HG03469 (cell line): ENCODE results near the gene FAXC.
"Not testable (repeated sequence)": the region's sequence is repeated elsewhere in the genome, so short reads cannot be mapped to it uniquely, and the experiment has no call there.

ENCODE experiments used
- ATAC-seq: cut with Tn5 transposase; IDR thresholded peaks from one replicate; pipeline ENCODE4 v1.9.1; 2021; ENCODE audit warnings: mild to moderate bottlenecking, moderate library complexity, moderate number of reproducible peaks; ENCODE audit not compliant: unreplicated experiment

The FAXC gene

GRCh38 chr6:99288668-99289067, 60.8 kb downstream of the FAXC start:
- no peak for ATAC-seq

GRCh38 chr6:99287523-99287922, 62.0 kb downstream of the FAXC start:
- no peak for ATAC-seq

- no peak for ATAC-seq
Observed at GRCh38 chr6:99285881-99286280, 63.6 kb downstream of the FAXC start.

DNA sequence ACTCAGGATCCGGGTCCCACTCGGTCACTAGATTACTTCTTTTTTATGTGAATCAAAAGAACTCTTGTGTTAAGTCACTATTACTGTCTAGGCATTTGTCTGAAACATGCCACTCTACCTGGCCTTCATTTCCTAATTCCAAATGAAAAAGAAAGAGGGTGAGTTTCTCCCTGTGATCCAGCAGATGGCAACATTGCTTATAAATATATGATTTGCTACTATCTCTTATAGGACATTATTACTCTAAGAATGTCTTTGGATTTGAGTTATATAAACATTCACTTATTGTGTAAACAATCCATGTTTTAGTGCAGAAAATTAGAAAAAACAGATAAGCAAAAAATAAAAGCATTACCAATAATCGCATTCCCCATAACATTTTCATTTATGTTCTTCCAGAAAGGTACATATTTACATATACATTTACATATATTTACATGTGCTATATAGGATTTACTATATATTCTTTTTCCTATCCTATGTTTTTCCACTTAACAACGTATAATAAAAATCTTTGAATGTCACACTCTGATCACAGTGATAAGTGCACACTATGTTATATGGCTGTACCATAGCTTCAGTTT, 66.9 kb downstream of the FAXC start:
- no peak for ATAC-seq

DNA sequence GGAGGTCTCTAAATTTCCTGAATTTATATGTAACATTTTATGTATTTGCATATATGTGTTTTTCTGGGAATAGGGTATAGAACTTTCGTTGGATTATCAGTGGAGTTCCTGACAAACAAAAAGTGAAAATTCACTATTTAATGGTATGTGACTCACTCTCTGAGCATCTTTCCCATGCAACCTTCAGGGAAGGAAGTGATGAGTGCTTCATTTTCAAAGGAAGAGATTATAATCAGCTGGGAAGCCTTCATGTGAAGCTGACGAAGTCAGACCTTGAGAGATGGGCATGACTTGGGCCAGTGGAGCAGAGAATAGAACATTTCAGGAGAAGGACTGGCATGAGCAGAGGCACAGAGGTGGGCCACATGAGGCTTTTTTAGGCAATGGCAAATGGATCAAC, 72.7 kb downstream of the FAXC start:
- no peak for ATAC-seq

- ATAC-seq = no peak
Observed at GRCh38 chr6:99270826-99271225, 78.6 kb downstream of the FAXC start.

DNA sequence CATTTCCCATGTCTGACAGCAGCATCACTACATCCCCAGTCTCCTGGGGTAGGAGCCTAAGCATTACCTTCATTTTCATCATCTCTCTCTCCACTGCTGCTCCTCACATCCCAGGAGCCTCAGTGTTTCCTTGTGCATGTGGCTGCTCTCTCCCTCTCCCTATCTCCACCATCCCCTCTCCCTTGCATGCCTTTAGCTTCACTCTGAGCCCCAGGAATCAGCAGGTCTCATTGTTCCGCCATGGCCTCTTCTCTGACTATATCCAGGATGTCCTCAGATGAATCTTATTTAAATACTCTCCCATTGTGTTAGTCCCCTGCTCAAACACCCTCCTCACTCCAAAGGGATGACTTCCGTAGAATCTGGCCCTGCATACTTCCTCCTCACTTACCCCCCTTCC, 79.4 kb downstream of the FAXC start:
- ATAC-seq = no peak

DNA sequence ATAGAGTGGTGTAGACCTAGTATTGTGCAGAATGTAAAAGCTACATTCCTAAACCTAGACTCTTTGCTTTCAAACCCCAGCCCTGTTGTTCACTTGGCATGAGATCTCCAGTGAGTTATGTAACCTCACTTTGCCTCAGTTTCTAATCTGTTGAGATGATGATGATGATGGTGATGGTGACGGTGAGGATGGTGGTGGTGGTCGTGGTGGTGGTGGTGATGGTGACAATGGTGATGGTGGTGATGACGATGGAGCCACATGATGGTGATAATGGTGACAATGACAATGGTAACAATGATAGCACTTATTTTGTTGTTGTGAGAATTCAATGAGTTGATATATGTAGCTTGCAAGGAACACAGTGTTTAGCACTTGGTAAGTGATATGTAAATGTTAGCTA, 80.3 kb downstream of the FAXC start:
- no peak for ATAC-seq

- ATAC-seq = not testable (repeated sequence)
Observed at GRCh38 chr6:99266996-99267395, 82.5 kb downstream of the FAXC start.

DNA sequence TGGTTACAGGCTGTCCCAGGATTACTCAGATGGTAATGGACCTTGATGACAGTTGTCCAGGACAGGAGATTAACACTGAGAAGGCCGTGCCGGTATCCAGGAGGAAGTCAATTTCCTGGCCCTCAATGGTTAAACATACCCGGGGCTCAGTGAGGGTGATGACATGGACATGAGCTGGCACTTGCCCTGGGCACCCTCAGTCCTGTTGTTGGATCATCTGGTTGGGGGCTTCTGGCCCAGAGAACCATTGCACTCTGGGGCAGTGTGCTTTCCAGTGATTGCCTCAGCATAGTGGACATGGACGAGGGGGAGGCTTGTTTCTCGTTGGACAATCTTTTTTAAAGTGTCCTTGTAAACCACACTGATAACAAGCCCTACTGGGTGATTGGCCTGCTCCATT, 84.0 kb downstream of the FAXC start:
- not testable (repeated sequence) for ATAC-seq

GRCh38 chr6:99254616-99255550, 94.6 kb downstream of the FAXC start:
- ATAC-seq = no peak

DNA sequence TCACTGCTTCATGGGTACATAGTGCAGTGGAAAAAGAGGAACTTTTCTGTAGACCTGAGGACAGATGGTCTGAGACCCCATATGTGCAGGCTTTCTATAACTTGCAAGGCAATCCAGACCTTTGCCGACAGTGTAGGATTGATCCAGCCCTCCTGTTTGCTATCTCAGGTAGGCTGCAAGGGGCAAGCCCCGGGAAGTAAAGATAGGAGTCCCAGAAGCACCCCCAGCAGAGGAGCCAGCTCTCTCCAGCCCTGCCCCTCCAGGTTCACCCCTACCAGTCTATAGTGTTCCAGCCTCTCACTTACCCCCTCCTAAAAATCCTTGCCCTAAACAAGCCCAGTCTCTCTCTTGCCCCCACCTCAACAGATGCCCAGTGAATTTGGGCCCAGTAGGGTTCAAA, 96.2 kb downstream of the FAXC start:
- ATAC-seq = no peak

- no peak for ATAC-seq
Observed at GRCh38 chr6:99252421-99252820, 97.1 kb downstream of the FAXC start.

DNA sequence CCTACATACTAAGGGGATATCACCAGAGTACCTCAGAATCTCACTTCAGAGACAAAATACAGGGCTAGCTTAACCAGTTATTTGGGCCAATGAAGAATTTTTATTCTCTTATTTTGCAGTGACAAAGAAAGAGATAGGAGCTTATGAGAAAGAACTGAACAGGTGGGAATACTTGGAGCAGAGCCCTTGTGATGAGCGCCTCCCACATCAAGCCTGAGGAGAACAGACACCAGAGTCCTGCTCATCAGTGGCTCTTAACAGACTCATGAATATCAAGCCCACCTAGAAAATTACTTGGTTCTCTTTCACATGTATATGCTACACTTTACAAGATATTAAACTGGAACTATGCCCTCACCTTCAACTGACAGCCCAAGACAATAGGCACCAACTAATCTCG, 99.0 kb downstream of the FAXC start:
- no peak for ATAC-seq

GRCh38 chr6:99246602-99247001, 102.9 kb downstream of the FAXC start:
- no peak for ATAC-seq

- no peak for ATAC-seq
Observed at GRCh38 chr6:99241905-99242534, 107.5 kb downstream of the FAXC start.

- no peak for ATAC-seq
Observed at GRCh38 chr6:99236010-99236409, 113.5 kb downstream of the FAXC start.

DNA sequence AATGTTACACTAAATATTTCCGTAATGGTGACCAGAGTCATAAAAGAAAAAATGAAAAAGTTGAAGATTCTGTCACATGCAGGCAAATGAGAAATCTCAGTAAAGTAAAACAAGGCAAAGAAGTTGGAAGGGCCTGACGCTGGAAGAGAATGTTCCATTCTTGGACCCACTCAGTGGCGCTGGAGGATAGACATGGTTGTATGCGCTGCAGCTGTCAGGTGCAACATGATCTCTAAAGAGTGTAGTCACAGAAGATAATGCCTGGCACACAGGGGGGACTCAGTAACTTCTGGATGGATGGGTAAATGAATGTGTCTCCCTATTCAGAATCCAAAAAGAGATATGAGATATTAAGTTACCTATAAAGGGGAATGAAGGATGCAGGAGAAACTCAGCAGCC, 116.3 kb downstream of the FAXC start:
- no peak for ATAC-seq

GRCh38 chr6:99232056-99232455, 117.4 kb downstream of the FAXC start:
- ATAC-seq = no peak

DNA sequence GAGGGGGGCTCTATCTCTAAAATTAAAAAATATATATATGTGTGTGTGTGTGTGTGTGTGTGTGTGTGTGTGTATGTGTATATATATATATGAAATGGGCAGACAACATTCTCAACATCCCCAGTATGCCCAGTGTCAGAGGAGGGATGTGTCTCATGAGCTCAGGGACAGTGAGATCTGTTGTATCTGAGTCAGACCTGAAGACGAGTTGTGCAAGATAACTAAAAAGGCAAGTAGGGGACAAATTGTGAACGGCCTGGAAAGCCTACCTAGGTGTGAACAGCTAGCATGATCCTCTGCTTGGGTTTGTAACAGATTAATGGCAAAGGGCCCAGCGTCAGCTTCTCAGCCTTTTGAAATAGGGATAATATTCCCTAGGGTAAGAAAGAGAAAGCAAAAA, 124.3 kb downstream of the FAXC start:
- ATAC-seq = no peak
